Cerebellar cortex (tissue), 1 donor: ENCODE measurements around the gene LAMB4.

Experiments used
- DNase-seq: peaks from one replicate; pipeline ENCODE4 v3.0.0-alpha.2; 2015; ENCODE audit warnings: low spot score

Gene LAMB4

GRCh38 chr7:108130261-108130660, at the start of gene LAMB4:
Gene LAMB4, minus strand, starts transcription at chr7:108130361. Its CDS starts 7,197 bp downstream, at chr7:108123164.
- no peak for DNase-seq

- no peak for DNase-seq
These were observed 48.2 kb upstream of the LAMB4 start for GRCh38 chr7:108178398-108178797.

GRCh38 chr7:108171164-108171563, 41.0 kb upstream of the LAMB4 start:
- no peak for DNase-seq

- DNase-seq: no peak
These were observed 40.1 kb upstream of the LAMB4 start for GRCh38 chr7:108170251-108170650.

GRCh38 chr7:108167460-108167859, 37.3 kb upstream of the LAMB4 start:
- no peak for DNase-seq

- DNase-seq: no peak
These were observed 36.5 kb upstream of the LAMB4 start for GRCh38 chr7:108166687-108167086.

GRCh38 chr7:108165723-108166122, 35.6 kb upstream of the LAMB4 start:
- DNase-seq: no peak

GRCh38 chr7:108164946-108165345, 34.8 kb upstream of the LAMB4 start:
- DNase-seq: no peak

- no peak for DNase-seq
These were observed 34.2 kb upstream of the LAMB4 start for GRCh38 chr7:108164342-108164741.

GRCh38 chr7:108158776-108159175, 28.6 kb upstream of the LAMB4 start:
- no peak for DNase-seq

GRCh38 chr7:108157606-108158335, 27.6 kb upstream of the LAMB4 start:
- no peak for DNase-seq

- DNase-seq: no peak
These were observed 26.9 kb upstream of the LAMB4 start for GRCh38 chr7:108156897-108157605.

GRCh38 chr7:108152198-108152597, 22.0 kb upstream of the LAMB4 start:
- DNase-seq: no peak

- DNase-seq: no peak
These were observed 19.7 kb upstream of the LAMB4 start for GRCh38 chr7:108149908-108150307.

- no peak for DNase-seq
These were observed 19.0 kb upstream of the LAMB4 start for GRCh38 chr7:108149119-108149518.

GRCh38 chr7:108147031-108147563, 16.9 kb upstream of the LAMB4 start:
- DNase-seq: peak; percentile 28

- DNase-seq: peak; percentile 90
These were observed 16.1 kb upstream of the LAMB4 start for GRCh38 chr7:108146070-108146842.

- DNase-seq: peak; percentile 6
These were observed 15.2 kb upstream of the LAMB4 start for GRCh38 chr7:108145401-108145800.

GRCh38 chr7:108144931-108145330, 14.8 kb upstream of the LAMB4 start:
- no peak for DNase-seq

GRCh38 chr7:108143658-108144420, 13.7 kb upstream of the LAMB4 start:
- no peak for DNase-seq

- DNase-seq: no peak
These were observed 12.6 kb upstream of the LAMB4 start for GRCh38 chr7:108142675-108143259.
